Transverse colon (tissue), 4 donors: ENCODE results near the gene SEMA4F.

Experiments used
- EP300 ChIP-seq: sonication (generic); formaldehyde crosslinking; IDR thresholded peaks from one replicate; pipeline ENCODE4 v1.6.1; 2017; ENCODE audit warnings: antibody characterized with exemption, low read depth
- POLR2A ChIP-seq: fragments of 450-650 bp; IDR thresholded peaks from one replicate; pipeline ENCODE4 v1.6.1; 2016; ENCODE audit warnings: antibody characterized with exemption, mild to moderate bottlenecking, moderate library complexity
- POLR2AphosphoS5 ChIP-seq, 3 donors: sonication (generic); formaldehyde crosslinking; IDR thresholded peaks; one replicate each; pipeline ENCODE4 v1.6.1; 2016; ENCODE audit warnings: antibody characterized with exemption in 3 of 3
- TF ChIP-seq, protein P1 (sequence below), 5 experiments: fragments of 200-600 bp in 3 of 5; fragments of 450-650 bp in 2 of 5; sonication (generic) in 3 of 5; IDR thresholded peaks; 1 replicate in 2 of 5; 2 replicates in 3 of 5; pipeline ENCODE4 v1.5.1; 2016 to 2017; ENCODE audit warnings: antibody characterized with exemption in 5 of 5, inconsistent platforms in 3 of 5, mild to moderate bottlenecking in 2 of 5, moderate library complexity in 1 of 5

DNA sequence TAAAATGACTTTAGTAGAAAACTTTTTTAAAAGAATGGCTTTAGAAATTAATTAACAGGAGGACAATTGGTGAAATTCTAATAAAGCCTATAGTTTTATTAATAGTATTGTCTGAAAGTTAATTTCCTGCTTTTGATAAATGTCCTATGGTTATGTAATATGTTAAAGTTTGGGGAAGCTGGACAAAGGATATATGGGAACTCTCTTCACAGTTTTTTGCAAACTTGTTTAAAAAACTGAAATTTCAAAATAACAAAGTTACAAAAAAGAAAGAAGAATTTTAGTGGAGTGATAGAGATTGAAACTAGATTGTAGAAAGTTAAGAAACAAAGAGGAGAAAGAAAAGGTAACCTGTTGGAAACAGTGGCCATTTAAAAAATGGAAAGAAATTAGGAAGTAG is 67.3 kb downstream of the SEMA4F start:
- TF ChIP-seq, protein P1, sequence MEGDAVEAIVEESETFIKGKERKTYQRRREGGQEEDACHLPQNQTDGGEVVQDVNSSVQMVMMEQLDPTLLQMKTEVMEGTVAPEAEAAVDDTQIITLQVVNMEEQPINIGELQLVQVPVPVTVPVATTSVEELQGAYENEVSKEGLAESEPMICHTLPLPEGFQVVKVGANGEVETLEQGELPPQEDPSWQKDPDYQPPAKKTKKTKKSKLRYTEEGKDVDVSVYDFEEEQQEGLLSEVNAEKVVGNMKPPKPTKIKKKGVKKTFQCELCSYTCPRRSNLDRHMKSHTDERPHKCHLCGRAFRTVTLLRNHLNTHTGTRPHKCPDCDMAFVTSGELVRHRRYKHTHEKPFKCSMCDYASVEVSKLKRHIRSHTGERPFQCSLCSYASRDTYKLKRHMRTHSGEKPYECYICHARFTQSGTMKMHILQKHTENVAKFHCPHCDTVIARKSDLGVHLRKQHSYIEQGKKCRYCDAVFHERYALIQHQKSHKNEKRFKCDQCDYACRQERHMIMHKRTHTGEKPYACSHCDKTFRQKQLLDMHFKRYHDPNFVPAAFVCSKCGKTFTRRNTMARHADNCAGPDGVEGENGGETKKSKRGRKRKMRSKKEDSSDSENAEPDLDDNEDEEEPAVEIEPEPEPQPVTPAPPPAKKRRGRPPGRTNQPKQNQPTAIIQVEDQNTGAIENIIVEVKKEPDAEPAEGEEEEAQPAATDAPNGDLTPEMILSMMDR (IDR thresholded peaks at IDR 0.05): no peak
- TF ChIP-seq POLR2AphosphoS5 (IDR thresholded peaks at IDR 0.05): no peak
- no peak for TF ChIP-seq POLR2A
- TF ChIP-seq EP300: no peak
